Measurements from ENCODE around the gene IFI44L.

The IFI44L gene

GRCh38 chr1:78619803-78620579, at the start of gene IFI44L:
TSS of gene IFI44L (plus strand) at chr1:78620448. CDS start at chr1:78627916, 7,468 bp downstream.
- DNase-seq = peak; percentile 23

- DNase-seq = no peak
Observed at GRCh38 chr1:78570539-78570938, 49.7 kb upstream of the IFI44L start.

- DNase-seq = no peak
Observed at GRCh38 chr1:78577257-78578100, 42.8 kb upstream of the IFI44L start.

- DNase-seq = no peak
Observed at GRCh38 chr1:78586572-78586971, 33.7 kb upstream of the IFI44L start.

GRCh38 chr1:78587211-78587610, 33.0 kb upstream of the IFI44L start:
- DNase-seq = no peak

GRCh38 chr1:78591971-78592370, 28.3 kb upstream of the IFI44L start:
- no peak for DNase-seq

- no peak for DNase-seq
Observed at GRCh38 chr1:78599294-78599693, 21.0 kb upstream of the IFI44L start.

- DNase-seq = no peak
Observed at GRCh38 chr1:78601068-78601467, 19.2 kb upstream of the IFI44L start.

- DNase-seq = no peak
Observed at GRCh38 chr1:78603206-78603605, 17.0 kb upstream of the IFI44L start.

GRCh38 chr1:78604643-78605042, 15.6 kb upstream of the IFI44L start:
- DNase-seq = no peak

GRCh38 chr1:78606274-78606673, 14.0 kb upstream of the IFI44L start:
- DNase-seq = no peak

- DNase-seq = no peak
Observed at GRCh38 chr1:78607334-78607927, 12.8 kb upstream of the IFI44L start.

- DNase-seq = no peak
Observed at GRCh38 chr1:78607944-78608343, 12.3 kb upstream of the IFI44L start.

- peak; percentile 47 for DNase-seq
Observed at GRCh38 chr1:78617615-78618026, 2.6 kb upstream of the IFI44L start.

- DNase-seq = no peak
Observed at GRCh38 chr1:78619032-78619431, 1.2 kb upstream of the IFI44L start.

- no peak for DNase-seq
Observed at GRCh38 chr1:78619446-78619802, 824 bp upstream of the IFI44L start.

GRCh38 chr1:78620666-78621065, 418 bp downstream of the IFI44L start:
- no peak for DNase-seq

GRCh38 chr1:78622548-78622947, 2.3 kb downstream of the IFI44L start:
- no peak for DNase-seq

GRCh38 chr1:78624035-78624434, 3.8 kb downstream of the IFI44L start:
- no peak for DNase-seq

- DNase-seq = no peak
Observed at GRCh38 chr1:78627321-78627720, 7.1 kb downstream of the IFI44L start.

- no peak for DNase-seq
Observed at GRCh38 chr1:78630600-78630999, 10.4 kb downstream of the IFI44L start.

GRCh38 chr1:78633209-78633608, 13.0 kb downstream of the IFI44L start:
- DNase-seq = no peak

GRCh38 chr1:78640462-78640861, 20.2 kb downstream of the IFI44L start:
- no peak for DNase-seq

GRCh38 chr1:78641558-78641957, 21.3 kb downstream of the IFI44L start:
- DNase-seq = no peak
